Renal cortical epithelial cell (primary cell): ENCODE measurements around the gene GIMAP4. TPM values are rescaled to one million over a fixed set of nuclear protein-coding genes. Genes with fewer than 3 reads are reported as not detected.
"Not testable (repeated sequence)": the region's sequence is repeated elsewhere in the genome, so short reads cannot be mapped to it uniquely, and the experiment has no call there.

Experiments
- DNase-seq: peaks from one replicate; pipeline ENCODE4 v3.0.0-alpha.2; 2011; ENCODE audit warnings: low read depth
- total RNA-seq: library from RNA; depleted of rRNA; stranded (reverse); fragments of >200 nt; gene quantifications from 2 replicates; pipeline ENCODE4 v1.2.3, GENCODE V29; 2014

The GIMAP4 gene
- total RNA-seq, 1 donor from 2014 or later = not detected

GRCh38 chr7:150580638-150581394 is 13.6 kb downstream of the GIMAP4 start:
- no peak for DNase-seq

DNA sequence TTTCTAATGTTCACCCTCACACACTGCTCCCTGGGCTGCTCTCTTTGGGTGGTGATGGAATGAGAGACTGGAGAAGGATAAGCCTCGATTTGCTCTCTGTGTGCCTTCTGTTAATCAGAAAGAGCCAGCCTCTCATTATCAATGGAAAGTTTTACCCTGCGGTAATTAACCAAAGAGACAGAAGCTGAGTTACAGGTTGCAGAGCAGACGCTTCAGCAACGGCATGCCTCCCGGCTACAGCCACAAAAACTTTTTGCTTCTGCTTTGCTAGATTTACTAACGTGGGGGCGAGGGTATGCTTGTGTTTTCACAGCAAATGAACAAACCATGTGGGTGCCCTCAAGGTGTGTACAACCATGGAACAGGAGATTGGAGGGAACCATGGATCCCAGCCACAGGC is 18.0 kb downstream of the GIMAP4 start:
- DNase-seq = no peak

DNA sequence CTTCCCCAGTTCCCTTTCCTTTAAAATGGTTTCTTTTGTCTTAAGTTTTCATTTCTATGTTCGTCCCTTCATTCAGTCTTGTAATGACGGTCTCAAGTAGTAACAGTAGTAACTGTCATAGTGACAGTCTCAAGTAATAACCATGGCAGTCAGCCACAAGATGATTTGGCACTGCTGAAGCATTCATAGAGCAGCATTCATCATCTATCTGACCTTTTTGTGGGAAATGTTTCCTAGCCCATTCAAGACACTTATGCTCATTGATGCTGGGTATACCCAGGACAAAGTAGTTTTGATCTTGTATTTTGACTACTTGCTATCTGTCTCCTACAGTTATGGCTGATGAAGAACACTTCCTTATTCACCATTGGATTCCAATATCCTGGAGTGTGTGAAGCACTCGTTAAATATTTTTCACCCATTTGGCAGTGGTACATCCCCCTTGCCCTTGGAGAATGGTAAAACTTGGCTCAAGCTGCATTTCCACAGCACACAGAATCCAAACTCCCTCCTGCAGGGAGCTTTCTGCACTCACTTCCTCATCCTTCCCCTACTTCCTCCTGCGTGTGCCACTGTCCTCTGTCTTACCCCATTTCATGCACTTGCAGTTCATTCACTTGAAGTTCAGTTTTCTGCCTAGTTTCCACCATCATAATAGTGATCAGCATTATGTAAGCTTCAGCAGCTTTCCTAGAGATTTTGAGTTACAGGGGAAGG is 19.0 kb downstream of the GIMAP4 start:
- no peak for DNase-seq

- DNase-seq = no peak
Observed at GRCh38 chr7:150586785-150587152, 19.6 kb downstream of the GIMAP4 start.

DNA sequence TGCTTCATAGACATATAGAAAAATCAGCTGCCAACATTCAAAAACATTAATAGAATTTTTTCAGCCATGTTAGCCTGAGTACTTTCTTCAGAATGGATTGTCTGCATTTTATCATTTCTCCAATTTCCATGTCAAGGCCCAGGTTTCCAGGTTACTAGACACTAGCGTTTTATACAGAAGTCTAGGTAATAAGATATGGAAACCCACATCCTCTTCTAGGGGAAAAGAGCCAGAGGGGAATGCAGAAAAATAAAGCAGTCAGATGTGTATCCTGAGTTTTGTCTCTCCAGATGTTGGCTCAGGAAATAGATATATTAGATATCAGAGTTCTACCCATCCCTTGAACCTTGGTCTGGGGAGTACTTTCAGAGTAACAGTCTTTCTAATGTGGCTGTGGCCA is 20.4 kb downstream of the GIMAP4 start:
- no peak for DNase-seq

DNA sequence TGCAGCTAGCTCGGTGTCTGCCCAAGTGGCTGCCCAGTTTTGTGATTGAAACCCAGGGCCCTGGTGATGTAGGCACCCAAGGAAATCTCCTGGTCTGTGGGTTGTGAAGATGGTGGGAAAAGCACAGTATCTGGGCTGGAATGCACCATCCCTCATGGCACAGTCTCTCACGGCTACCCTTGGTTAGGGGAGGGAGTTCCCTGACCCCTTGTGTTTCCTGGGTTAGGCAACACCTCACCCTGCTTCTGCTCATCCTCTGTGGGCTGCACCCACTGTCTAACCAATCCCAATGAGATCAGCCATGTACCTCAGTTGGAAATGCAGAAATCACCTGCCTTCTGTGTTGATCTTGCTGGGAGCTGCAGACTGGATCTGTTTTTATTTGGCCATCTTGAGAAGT is 27.6 kb downstream of the GIMAP4 start:
- no peak for DNase-seq

DNA sequence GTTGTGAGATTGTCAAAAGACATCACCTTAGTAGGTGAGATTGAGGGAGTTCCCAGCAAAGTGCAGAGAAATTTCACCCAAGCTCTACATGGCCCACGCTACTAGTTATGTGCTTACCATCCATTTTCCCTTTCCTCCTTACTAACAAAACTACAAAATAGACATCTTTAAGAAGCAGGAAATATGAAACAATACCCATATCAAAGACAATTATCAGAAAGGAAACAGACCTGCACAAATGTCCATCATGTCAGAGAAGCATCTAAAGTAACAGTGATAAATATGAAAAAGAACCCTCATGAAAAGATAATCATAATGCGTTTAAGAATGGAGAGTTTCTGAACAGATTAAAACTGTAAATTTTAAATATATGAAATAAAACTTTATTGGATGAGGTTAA is 28.2 kb downstream of the GIMAP4 start:
- DNase-seq = no peak

- DNase-seq = not testable (repeated sequence)
Observed at GRCh38 chr7:150603600-150603999, 36.4 kb downstream of the GIMAP4 start.

- no peak for DNase-seq
Observed at GRCh38 chr7:150610233-150610632, 43.0 kb downstream of the GIMAP4 start.

DNA sequence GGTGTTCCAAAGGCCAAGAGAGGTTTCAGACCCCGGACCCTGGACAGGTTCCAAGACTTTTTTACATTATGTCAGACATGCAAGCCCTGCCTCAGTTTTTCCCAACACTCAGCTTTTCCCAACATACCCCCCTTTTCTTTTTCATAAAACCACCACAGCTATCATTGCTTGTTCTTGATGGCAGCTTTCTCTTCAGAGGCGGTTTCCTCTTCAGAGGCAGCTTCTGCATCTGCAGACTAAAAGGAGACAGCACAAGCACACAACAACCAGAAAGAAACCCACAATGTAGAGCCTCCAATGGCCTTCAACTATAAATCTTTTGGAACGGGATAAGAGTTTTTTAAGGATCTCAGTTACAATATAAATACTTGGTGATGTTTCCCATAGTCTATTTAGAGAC is 45.7 kb downstream of the GIMAP4 start:
- no peak for DNase-seq

DNA sequence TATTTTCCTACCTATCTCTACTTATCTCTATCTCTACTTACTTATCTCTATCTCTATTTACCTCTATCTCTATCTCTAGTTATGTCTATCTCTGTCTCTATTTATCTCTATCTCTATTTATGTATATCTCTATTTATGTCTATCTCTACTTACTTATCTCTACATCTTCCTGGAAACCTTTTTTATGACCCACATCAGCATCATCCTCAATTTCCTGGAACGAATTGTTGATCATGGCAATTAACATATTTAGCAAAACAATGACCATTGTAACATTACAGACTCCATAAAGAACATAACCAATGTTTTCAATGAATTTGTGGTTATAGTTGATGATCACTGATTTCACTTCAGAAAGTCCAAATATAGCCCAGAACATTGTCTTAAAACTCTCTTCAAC is 46.7 kb downstream of the GIMAP4 start:
- no peak for DNase-seq

DNA sequence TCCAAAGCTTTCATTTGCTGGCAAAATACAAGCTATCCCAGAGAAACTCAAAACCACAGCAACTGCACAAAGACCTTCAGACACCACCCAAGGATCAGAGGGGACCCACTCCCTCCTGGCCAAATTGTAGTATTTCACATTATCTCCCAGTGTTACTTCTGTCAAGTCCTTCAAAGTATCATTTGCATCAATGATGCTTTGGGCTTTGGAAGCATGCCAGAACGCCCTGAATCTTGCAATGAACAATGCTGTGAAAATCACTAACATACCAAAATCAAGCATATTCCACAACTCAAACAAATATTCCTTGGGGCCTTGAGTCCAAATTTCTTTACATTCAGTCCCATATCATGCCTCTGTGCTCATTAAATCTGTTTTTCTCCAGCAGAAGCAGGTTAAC is 47.2 kb downstream of the GIMAP4 start:
- not testable (repeated sequence) for DNase-seq

DNA sequence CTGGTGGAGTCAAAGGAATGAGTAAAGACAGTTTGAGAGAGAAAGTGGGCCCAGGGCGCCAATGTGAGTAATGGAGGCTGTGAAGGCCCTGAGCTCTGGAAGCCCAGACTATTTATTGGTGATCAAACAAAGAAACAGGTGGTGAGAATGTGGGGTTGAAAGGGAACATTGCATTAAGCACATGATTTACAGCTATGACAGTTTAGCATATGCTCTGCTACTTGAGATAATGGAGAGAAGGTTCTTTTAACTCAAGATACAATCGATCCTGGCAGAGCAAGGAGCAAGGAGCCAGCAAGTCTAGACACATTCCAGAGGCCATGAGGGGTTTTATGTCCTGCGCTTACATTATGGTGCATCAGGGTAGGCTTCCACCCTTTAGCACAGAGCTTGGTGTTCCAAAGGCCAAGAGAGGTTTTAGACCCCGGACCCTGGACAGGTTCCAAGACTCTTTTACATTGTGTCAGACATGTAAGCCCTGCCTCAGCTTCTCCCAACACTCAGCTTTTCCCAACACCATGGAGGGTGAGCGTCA is 48.1 kb downstream of the GIMAP4 start:
- DNase-seq = not testable (repeated sequence)

- no peak for DNase-seq
Observed at GRCh38 chr7:150620061-150620460, 52.9 kb downstream of the GIMAP4 start.

DNA sequence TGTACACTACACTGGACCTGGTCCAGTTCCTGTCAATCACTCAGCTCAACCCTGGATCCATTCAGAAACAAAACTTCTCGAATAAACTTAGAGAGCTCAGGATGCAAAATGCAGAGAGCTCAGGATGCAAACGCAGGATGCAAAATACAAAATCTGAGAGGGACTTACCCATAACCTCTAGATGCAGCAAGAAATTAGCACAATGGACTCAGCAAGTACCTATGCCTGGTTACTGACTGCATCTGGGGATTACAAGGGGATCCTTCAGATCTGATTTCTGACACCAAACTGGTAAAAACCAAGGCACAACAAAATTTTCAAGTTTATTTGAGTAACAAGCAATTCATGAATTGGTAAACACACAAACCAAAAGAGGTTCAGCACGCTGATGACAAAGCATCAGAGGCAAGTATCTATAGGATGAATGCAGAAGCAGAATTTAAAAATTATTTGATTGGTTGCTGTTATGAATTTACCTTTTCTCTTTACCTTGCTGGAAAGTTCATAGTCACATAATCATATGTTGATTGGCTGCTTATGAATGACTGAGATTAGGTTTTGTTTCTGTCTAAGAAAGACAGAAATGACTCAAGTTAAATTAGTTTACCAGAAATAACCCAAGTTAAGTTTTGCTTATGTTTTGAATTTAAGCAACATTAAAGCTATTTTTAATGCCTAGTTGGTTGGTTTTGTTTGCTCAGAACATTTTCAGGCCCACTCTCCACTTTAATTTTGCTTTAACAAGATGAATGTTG is 53.6 kb downstream of the GIMAP4 start:
- DNase-seq = no peak

- no peak for DNase-seq
Observed at GRCh38 chr7:150621376-150621775, 54.2 kb downstream of the GIMAP4 start.

Other genes starting within 250 kb of the GIMAP4 start
- 30.6 and 86.5 TPM in 2 replicates for gene LRRC61, start 244.0 kb upstream of the GIMAP4 start, total RNA-seq
- 40.1 and 81.8 TPM in 2 replicates for gene ACTR3C, start 243.8 kb upstream of the GIMAP4 start, total RNA-seq
- 28.5 and 161 TPM in 2 replicates for gene RARRES2, start 225.8 kb upstream of the GIMAP4 start, total RNA-seq
- 39.6 and 77.0 TPM in 2 replicates for gene REPIN1, start 198.6 kb upstream of the GIMAP4 start, total RNA-seq
- gene ZNF775, start 188.1 kb upstream of the GIMAP4 start, total RNA-seq = 4.7 and 5.0 TPM in 2 replicates
- 0.15 and 0.17 TPM in 2 replicates for gene GIMAP8, start 116.8 kb upstream of the GIMAP4 start, total RNA-seq
- 0.05 and 0.35 TPM in 2 replicates for gene GIMAP7, start 52.5 kb upstream of the GIMAP4 start, total RNA-seq
- gene GIMAP6, start 65.0 kb downstream of the GIMAP4 start, total RNA-seq = 0.15 and 0.35 TPM in 2 replicates
- 0.85 and 1.2 TPM in 2 replicates for gene GIMAP2, start 118.3 kb downstream of the GIMAP4 start, total RNA-seq
- gene GIMAP1, start 149.2 kb downstream of the GIMAP4 start, total RNA-seq = not detected in 2 replicates
- gene GIMAP5, start 170.0 kb downstream of the GIMAP4 start, total RNA-seq = 0.20 and 0.35 TPM in 2 replicates
- 0.75 and 1.0 TPM in 2 replicates for gene TMEM176B, start 233.0 kb downstream of the GIMAP4 start, total RNA-seq
- 0.35 TPM in 1 of 2 replicates, not detected in the other for gene TMEM176A, start 233.4 kb downstream of the GIMAP4 start, total RNA-seq